Measurements from ENCODE around the gene CNP. TPM values are rescaled to one million over a fixed set of nuclear protein-coding genes. Genes with fewer than 3 reads are reported as not detected.

The CNP gene
- total and polyA plus RNA-seq, 7 donors: 24.0 to 71.3 (median 52.0) TPM

- Histone ChIP-seq H3K36me3 (peaks cover 30 to 89% (median 50%) of the 10 kb centered on the region in 4 donors), H3K4me3 (no peak overlapping the region), H3K27ac (peak overlapping the region in 1 of 4 donors; percentile 72), H3K27me3 (no peaks in the 10 kb centered on the region), H3K4me1 (peaks cover 0 to 62% (median 33%) of the 10 kb centered on the region in 4 donors), H3K9me3 (no peaks in the 10 kb centered on the region)
- 92 to 96% methylated on average over 5 of the region's 5 CpGs for WGBS, 2 donors
- TF ChIP-seq EP300 (IDR thresholded peaks at IDR 0.05): no peak
- TF ChIP-seq CTCF (IDR thresholded peaks at IDR 0.05): no peak
- TF ChIP-seq POLR2A (IDR thresholded peaks at IDR 0.05): no peak
- TF ChIP-seq POLR2AphosphoS5 (IDR thresholded peaks at IDR 0.05): no peak
- DNase-seq: no peak
- intact Hi-C loops (cut with DNase I): no loop called here
Measured at GRCh38 chr17:41974658-41975057, 8.1 kb downstream of the CNP start.

- H3K36me3 ChIP-seq: peaks cover 30 to 94% (median 53%) of the 10 kb centered on the region in 4 donors
- peaks cover 0 to 54% (median 27%) of the 10 kb centered on the region in 4 donors for H3K4me1 ChIP-seq
- H3K27ac ChIP-seq: peak overlapping the region; percentile 56 to 74 (median 68)
- 88 to 90% methylated on average over 9 of the region's 9 CpGs for WGBS, 2 donors
- no peaks in the 10 kb centered on the region for H3K9me3 ChIP-seq
- intact Hi-C loops (cut with DNase I): no loop called here
- no peak for DNase-seq
- no peaks in the 10 kb centered on the region for H3K27me3 ChIP-seq
- no peak overlapping the region for H3K4me3 ChIP-seq
- no peak for TF ChIP-seq POLR2AphosphoS5 (IDR thresholded peaks at IDR 0.05)
- no peak for TF ChIP-seq POLR2A (IDR thresholded peaks at IDR 0.05)
- TF ChIP-seq CTCF (IDR thresholded peaks at IDR 0.05): no peak
- TF ChIP-seq EP300 (IDR thresholded peaks at IDR 0.05): no peak
Measured at GRCh38 chr17:41975099-41976083, 8.8 kb downstream of the CNP start.

GRCh38 chr17:41976142-41976768 is 9.7 kb downstream of the CNP start:
- 80% methylated on average over 11 of the region's 11 CpGs for WGBS, 2 donors
- peaks cover 0 to 47% (median 20%) of the 10 kb centered on the region in 4 donors for H3K4me1 ChIP-seq
- peaks cover 35 to 95% (median 59%) of the 10 kb centered on the region in 4 donors for H3K36me3 ChIP-seq
- intact Hi-C loops (cut with DNase I): no loop called here
- peak overlapping the region; percentile 56 to 74 (median 68) for H3K27ac ChIP-seq
- DNase-seq: no peak
- TF ChIP-seq CTCF (IDR thresholded peaks at IDR 0.05) (no peak), POLR2AphosphoS5 (IDR thresholded peaks at IDR 0.05) (peak in 3 of 4 donors; percentile 26 to 62 (median 55))
- H3K4me3 ChIP-seq: no peak overlapping the region
- H3K9me3 ChIP-seq: no peaks in the 10 kb centered on the region
- H3K27me3 ChIP-seq: no peaks in the 10 kb centered on the region

- no peak for DNase-seq
- H3K36me3 ChIP-seq: peaks cover 44 to 97% (median 59%) of the 10 kb centered on the region in 4 donors
- no peak overlapping the region for H3K27ac ChIP-seq
- TF ChIP-seq CTCF (IDR thresholded peaks at IDR 0.05): no peak
- TF ChIP-seq POLR2AphosphoS5 (IDR thresholded peaks at IDR 0.05): no peak
- no peak for TF ChIP-seq POLR2A (IDR thresholded peaks at IDR 0.05)
- no peak for TF ChIP-seq EP300 (IDR thresholded peaks at IDR 0.05)
- no peaks in the 10 kb centered on the region for H3K9me3 ChIP-seq
- intact Hi-C loops (cut with DNase I): no loop called here
- no peaks in the 10 kb centered on the region for H3K27me3 ChIP-seq
- WGBS, 2 donors: 63 to 86% methylated on average over 4 of the region's 4 CpGs
- no peak overlapping the region for H3K4me3 ChIP-seq
- peaks cover 0 to 43% (median 20%) of the 10 kb centered on the region in 4 donors for H3K4me1 ChIP-seq
Measured at GRCh38 chr17:41977991-41978390, 11.4 kb downstream of the CNP start.
